HG02884 (cell line): Measurements from ENCODE around the gene ANP32B.
A peak's percentile ranks its signal among the peaks of the same experiment; 100 is the strongest.
"Not testable (repeated sequence)": the region's sequence is repeated elsewhere in the genome, so short reads cannot be mapped to it uniquely, and the experiment has no call there.

Experiments used
- ATAC-seq: cut with Tn5 transposase; IDR thresholded peaks from one replicate; pipeline ENCODE4 v1.9.1; 2021; ENCODE audit warnings: mild to moderate bottlenecking, moderate library complexity; ENCODE audit not compliant: unreplicated experiment

The ANP32B gene

GRCh38 chr9:97991818-97992217 lies 8.7 kb downstream of the ANP32B start:
- no peak for ATAC-seq

DNA sequence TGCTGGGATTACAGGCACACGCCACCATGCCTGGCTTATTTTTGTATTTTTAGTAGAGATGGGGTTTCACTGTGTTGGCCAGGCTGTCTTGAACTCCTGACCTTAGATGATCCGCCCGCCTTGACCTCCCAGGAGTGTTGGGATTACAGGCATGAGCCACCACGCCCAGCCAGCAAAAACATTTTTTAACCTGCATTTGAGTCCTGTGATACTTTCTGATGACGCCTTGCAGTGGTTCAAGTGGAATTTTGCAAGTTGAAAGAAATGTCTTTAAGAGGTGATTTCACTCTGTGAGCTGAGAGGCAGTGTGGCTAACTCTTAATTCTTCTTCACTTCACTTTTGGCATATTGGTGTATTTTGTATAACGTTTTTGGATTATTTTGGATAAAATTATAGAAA lies 9.1 kb downstream of the ANP32B start:
- no peak for ATAC-seq

GRCh38 chr9:97993000-97993399 lies 9.9 kb downstream of the ANP32B start:
- no peak for ATAC-seq

DNA sequence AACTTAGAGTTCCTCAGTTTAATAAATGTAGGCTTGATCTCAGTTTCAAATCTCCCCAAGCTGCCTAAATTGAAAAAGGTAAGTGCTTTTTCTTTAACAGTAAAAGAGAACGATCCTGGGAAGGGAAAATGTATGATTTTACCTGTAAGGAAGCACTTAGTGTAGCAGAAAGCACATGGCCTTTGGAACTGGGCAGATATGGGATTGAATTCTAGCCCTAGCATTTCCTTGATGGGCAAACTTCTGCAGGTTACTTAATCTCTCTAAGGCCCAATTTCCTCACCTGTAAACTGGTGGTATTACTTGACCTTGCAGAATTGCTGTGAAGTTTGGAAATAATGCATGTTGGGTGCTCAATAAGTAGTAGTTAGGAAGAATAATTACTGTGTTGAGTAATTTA lies 11.6 kb downstream of the ANP32B start:
- ATAC-seq, result no peak

GRCh38 chr9:97996676-97997075 lies 13.5 kb downstream of the ANP32B start:
- not testable (repeated sequence) for ATAC-seq

- ATAC-seq, result no peak
Measured at GRCh38 chr9:97997330-97998276, 14.5 kb downstream of the ANP32B start.

DNA sequence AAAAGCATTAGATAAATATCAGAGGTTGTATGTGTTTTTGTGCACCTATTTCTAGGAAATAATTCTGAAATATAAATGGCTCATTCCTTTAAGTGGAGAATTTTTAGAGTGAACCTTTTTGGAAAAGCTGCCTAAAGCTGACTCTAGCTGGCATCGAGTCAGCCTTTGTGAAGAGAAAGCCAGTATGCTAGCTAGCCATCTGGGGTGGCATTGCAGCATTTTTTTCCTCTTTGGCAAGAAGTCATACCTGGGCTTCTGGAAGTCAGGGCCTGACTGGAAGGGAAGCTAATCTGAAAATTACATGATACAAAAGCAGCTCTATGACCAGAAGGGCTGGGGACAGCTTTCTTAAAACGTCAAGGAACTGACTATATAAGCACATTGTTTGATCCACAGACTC lies 19.7 kb downstream of the ANP32B start:
- no peak for ATAC-seq

DNA sequence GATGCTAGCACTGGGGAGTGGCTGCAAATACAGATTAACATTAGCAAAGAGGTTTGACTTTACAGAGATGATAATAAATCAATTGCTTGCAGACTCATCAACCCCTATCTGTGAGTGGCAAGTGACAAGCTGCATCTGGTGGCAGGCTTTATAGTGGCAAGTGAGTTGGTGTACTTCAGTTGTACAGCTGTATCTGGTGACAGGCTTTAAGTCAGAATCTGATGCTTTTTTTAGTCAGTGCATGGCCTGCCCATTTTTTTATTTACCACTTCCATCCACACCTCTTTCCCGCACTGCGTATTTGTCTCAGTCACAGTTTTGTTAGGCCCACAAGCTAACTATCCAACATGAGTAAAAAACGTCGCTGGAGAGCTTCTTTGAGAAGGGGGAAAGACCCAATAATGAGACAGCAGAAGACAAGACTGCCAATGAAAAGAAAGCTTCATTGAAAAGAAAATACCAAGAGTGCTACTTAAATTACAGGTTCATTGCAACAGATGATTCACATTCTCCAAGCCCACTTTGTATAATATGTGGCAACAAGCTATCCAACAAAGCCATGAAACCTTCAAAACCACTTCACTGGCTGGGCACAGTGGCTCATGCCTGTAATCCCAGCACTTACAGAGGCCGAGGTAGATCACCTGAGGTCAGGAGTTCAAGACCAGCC lies 23.1 kb downstream of the ANP32B start:
- no peak for ATAC-seq

GRCh38 chr9:98007251-98007928 lies 24.2 kb downstream of the ANP32B start:
- no peak for ATAC-seq

- ATAC-seq, result no peak
Measured at GRCh38 chr9:98008764-98009163, 25.6 kb downstream of the ANP32B start.

DNA sequence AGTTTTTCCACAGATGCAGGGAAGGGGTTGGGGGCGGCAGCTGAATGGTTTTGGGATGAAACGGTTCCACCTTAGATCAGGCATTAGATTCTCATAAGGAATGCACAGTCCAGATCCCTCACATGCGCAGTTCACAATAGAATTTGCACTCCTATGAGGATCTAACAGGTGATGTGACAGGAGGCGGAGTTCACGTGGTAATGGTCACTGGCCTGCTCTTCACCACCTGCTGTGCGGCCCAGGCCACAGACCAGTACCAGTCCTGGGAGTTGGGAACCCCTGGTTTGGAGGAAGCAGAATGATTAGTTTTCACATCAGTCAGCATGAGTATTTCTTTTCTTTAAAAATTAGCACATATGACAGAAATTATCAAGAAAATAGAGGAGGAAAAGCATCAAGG lies 26.3 kb downstream of the ANP32B start:
- ATAC-seq, result no peak

GRCh38 chr9:98009936-98010335 lies 26.8 kb downstream of the ANP32B start:
- ATAC-seq, result no peak

DNA sequence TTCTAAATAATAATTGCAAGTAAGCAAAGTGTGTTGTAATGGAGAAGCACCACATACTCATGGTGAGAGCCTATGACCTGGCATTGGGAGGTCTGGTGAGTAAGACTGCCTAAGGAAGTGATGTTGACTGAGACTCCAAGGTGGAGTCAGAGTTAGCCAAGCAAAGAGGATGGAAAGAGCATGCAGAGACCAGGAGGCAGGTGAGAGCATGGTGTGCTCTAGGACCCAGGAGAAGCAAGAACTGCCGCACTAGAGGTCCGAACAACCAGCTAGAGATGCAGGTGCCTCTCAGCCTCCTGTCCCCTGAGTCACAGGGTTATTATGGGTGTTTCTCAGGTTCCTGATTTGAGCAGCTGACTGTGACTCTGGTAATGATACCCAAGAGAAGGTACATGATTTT lies 27.3 kb downstream of the ANP32B start:
- ATAC-seq, result peak; percentile 75

GRCh38 chr9:98011122-98011521 lies 28.0 kb downstream of the ANP32B start:
- ATAC-seq, result no peak

DNA sequence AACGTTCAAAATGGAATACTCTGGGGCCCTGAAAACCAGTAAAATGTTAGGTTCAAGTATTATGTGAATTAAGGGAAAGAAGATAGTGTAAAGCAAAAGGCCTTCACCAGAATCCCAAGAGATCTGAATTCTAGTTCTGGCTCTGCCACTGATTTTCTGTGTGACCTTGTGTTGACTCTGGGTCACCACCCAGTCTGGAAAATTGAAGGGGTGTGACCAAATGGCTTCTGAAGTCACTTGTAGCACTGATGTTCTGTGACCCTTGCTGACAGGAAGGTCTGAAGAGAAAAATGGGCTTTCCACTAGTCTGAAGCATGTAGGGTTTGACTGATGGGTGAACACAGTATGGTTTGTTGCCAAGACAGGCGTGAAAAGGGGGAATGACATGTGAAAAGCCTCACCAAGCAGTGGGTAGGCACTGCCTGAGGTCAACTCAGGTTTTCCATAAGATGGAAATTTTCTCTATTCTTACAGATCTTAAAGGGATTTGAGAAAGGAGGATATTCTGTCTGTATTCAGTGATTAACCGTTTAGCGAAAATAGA lies 33.1 kb downstream of the ANP32B start:
- no peak for ATAC-seq

DNA sequence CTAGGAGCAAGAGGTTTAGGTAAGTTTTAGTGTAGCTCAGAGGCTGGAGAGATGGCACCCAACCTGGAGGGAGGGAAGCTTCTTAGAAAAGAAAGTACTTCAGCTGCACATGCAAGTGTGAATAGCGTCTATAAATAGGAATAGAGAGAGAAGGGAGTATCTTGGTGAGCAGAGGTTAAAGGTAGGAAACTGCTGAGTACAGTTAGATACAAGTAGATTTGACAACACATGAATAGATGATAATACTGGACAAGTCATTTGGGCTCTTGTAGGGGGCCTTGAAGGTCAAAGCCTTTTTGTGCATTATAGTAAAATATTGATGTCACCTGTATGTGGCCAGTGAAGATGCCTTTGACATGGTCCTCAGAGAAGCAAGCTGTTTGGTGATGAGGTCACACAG lies 34.2 kb downstream of the ANP32B start:
- ATAC-seq, result no peak

DNA sequence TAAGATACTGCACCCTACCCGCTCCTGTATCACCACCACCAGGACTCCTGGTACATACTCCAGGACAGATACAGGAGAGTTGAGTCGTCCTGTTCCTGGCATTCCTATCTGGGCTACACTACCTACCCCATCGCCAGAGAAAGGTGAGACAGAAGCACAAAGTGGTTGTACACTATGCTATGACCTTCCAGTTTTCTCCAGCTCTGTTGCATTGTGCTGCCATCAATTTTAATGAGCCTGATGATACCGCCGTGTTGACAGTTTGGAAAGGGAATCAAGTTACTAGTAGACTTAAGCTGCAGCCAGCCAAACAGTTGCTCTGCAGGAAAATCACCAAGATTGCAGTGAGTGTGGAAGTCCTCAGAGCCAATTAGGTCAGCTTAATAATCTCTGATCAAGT lies 35.2 kb downstream of the ANP32B start:
- ATAC-seq, result no peak

GRCh38 chr9:98019098-98019497 lies 36.0 kb downstream of the ANP32B start:
- ATAC-seq, result no peak

DNA sequence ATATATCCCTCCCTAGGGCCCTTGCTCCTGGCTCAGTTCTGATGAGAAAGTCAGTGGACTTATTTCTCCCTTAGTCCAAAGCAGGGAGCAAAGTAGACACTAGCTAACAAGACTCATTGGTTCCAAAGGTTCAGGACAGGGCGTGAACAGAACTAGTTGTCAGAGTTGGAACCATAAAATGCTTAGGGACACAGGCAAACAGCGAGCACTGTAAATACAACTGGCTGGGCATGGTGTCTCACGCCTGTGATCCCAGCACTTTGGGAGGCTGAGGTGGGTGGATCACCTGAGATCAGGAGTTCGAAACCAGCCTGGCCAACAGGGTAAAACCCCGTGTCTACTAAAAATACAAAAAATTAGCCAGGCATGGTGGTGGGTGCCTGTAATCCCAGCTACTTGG lies 36.7 kb downstream of the ANP32B start:
- ATAC-seq, result not testable (repeated sequence)

GRCh38 chr9:98020476-98021145 lies 37.5 kb downstream of the ANP32B start:
- ATAC-seq, result no peak
